Stomach smooth muscle (tissue), 2 donors: Measurements from ENCODE around the gene ECE1.

ENCODE experiments used
- H3K27ac ChIP-seq: one replicate; pipeline ENCODE4 v1.7.0; 2013; ENCODE audit warnings: mild to moderate bottlenecking, low read length, inconsistent platforms
- H3K27me3 ChIP-seq, 2 donors: one replicate each; pipeline ENCODE4 v1.7.0; 2013; ENCODE audit warnings: low read length in 2 of 2; ENCODE audit not compliant: insufficient read depth in 2 of 2, control insufficient read depth in 1 of 2
- H3K36me3 ChIP-seq, 2 donors: one replicate each; pipeline ENCODE4 v1.7.0; 2013; ENCODE audit warnings: low read length in 2 of 2; ENCODE audit not compliant: control insufficient read depth in 2 of 2, insufficient read depth in 2 of 2
- H3K4me1 ChIP-seq: one replicate; pipeline ENCODE4 v1.7.0; 2013; ENCODE audit warnings: low read length; ENCODE audit not compliant: control insufficient read depth, insufficient read depth
- H3K4me3 ChIP-seq, 2 donors: one replicate each; pipeline ENCODE4 v1.7.0; 2013; ENCODE audit warnings: low read length in 2 of 2
- H3K9ac ChIP-seq, 2 donors: one replicate each; pipeline ENCODE4 v1.7.0; 2013; ENCODE audit warnings: low read length in 2 of 2, mild to moderate bottlenecking in 1 of 2
- H3K9me3 ChIP-seq, 2 donors: one replicate each; pipeline ENCODE4 v1.7.0; 2013; ENCODE audit warnings: low read length in 2 of 2; ENCODE audit not compliant: control insufficient read depth in 2 of 2
- donor health status: healthy.
- donor health status: Pancreatic carcinoma.

ECE1 gene

DNA sequence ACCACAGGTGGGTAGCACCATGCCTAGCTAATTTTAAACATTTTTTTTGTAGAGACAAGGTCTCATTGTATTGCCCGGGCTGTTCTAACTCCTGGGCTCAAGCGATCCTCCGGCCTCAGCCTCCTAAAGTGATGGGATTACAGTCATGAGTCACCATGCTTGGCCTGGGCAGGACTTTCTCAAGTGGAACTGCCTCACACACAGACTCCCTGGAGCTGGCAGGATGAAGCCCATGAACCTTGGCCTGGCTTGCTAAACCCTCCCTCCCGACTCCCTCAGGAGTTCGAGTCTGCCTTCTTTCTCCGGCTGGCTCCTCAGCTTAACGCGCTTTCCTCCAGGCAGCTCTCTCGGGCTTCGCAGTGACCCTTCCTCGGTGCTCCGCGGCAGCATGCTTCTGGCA lies 7.7 kb upstream of the ECE1 start:
- no peak overlapping the region for H3K9ac ChIP-seq
- H3K9me3 ChIP-seq = no peaks in the 10 kb centered on the region
- H3K27ac ChIP-seq = no peak overlapping the region
- peaks cover 0 to 5% of the 10 kb centered on the region in 2 donors for H3K36me3 ChIP-seq
- peaks cover 60% of the 10 kb centered on the region for H3K4me1 ChIP-seq
- no peaks in the 10 kb centered on the region for H3K27me3 ChIP-seq
- no peak overlapping the region for H3K4me3 ChIP-seq

DNA sequence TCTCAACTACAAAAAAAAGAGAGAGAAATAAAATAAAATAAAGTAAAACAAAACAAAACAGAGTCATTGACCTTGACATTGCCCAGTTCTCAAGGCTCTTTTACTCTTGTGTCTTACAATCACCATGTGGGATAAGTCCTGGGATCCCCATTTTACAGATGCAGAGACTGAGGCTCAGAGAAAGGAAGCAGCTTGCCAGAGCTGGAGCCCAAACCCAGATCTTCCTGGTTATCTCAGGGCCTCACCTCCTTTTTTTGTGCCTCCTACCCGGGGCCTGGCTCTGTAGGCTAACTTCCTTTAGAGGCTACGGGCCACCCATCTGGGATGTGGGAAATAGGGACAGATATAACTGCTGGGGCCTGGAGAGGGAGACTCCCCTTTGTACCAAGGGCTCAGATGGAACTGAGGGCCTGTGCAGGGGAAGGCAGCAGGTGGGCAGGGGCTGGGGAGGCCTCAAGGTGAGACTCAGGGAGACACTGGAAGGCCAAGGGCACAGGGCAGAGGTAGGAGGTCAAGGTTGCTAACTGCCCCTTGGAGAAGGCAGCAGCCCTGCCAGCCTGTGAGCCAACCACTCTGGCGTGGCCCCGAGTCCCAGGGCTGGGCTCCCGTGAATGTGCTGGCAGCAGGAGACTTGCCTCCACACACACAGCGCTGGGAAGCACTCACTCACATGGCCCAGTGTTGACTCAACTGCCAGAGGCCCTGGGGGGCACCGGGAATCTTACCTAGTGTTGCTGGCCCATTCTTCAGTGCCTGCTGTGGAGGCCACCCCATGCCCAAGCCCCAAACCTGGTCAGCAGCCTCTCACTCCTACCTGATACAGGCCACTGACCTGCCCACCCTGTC lies 6.5 kb upstream of the ECE1 start:
- H3K36me3 ChIP-seq = peaks cover 0 to 5% of the 10 kb centered on the region in 2 donors
- H3K27me3 ChIP-seq = no peaks in the 10 kb centered on the region
- H3K9me3 ChIP-seq = no peaks in the 10 kb centered on the region
- no peak overlapping the region for H3K9ac ChIP-seq
- H3K4me1 ChIP-seq = peaks cover 55% of the 10 kb centered on the region
- no peak overlapping the region for H3K4me3 ChIP-seq
- H3K27ac ChIP-seq = no peak overlapping the region

DNA sequence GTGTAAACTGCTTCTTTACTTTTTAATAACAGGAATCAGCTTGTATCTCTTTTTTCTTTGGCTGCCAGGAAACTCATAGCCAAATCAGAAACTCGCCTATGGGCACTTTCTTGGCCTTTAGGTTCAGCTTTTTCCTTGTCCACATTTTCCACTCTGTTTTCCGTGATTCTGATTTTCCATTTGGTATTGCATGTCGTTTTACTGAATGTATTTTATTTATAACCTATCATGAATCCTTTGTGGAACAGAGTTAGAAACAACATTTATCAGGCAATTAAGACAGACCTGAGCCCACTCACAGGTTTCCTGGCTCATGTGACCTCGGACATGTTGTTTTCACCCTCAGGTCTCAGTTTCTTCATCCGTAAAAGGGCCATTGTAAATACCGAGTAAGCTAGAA lies 5.3 kb upstream of the ECE1 start:
- Histone ChIP-seq H3K27me3 (no peaks in the 10 kb centered on the region), H3K9ac (peak overlapping the region in 1 of 2 donors; percentile 42), H3K4me1 (peaks cover 60% of the 10 kb centered on the region), H3K36me3 (peaks cover 0 to 5% of the 10 kb centered on the region in 2 donors), H3K4me3 (no peak overlapping the region), H3K27ac (peak overlapping the region; percentile 24), H3K9me3 (no peaks in the 10 kb centered on the region)

DNA sequence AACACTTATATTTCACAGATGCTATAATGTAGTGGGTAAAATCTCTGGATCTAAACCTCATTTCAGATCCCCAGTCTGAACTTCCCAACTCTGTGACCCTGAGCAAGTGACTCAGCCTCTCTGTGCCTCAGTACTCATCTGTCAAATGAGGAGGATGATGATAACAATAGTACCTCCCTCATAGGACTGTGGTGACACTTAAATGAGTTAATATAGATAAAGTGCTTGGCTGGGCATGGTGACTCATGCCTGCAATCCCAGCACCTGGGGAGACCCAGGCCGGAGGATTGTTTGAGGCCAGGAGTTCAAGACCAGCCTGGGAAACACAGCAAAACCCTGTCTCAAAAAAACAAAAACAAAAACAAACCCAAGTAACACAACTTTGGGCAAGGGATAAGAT lies 4.7 kb upstream of the ECE1 start:
- peak overlapping the region; percentile 6 for H3K27ac ChIP-seq

DNA sequence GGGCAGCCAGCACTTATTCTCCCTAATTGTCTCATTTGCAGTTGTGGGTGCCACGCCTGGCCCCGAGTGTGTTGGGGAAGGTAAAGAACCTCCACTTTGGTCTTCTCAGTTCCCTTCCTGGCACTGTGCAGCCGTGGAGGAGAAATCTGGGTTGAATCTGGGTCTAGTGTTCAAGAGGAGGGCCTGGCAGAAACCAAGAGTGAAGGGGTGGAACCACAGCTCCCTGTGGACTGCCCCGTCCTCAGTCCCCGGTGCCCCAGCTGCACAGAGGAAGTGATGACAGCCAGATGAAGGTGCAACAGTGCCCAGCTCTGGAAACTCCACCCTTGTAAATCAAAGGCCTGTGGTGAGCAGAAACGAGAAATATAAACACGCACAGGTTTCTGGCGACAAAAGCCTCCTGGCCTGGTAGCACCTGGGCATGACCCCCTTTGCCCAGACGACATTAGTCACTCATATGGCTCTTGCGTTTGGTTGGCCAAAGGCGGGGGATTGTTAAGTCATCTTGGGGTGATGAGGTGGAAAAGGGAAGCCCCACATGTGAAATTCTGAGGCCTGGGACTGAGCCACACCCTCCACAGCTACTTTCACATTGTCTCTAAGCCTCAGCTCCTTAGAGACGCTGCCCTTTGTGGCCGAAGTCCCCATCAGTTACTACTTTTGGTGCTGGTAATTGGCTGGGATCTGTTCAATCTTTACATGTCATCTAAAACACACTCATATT lies 4.2 kb upstream of the ECE1 start:
- Histone ChIP-seq H3K36me3 (peaks cover 0 to 5% of the 10 kb centered on the region in 2 donors), H3K27ac (peak overlapping the region; percentile 6), H3K9me3 (no peaks in the 10 kb centered on the region), H3K9ac (no peak overlapping the region), H3K4me1 (peaks cover 59% of the 10 kb centered on the region), H3K27me3 (no peaks in the 10 kb centered on the region), H3K4me3 (no peak overlapping the region)

More for the DNA sequence above, 4.7 kb upstream of the ECE1 start:
- H3K9ac ChIP-seq = no peak overlapping the region
- no peaks in the 10 kb centered on the region for H3K9me3 ChIP-seq
- no peak overlapping the region for H3K4me3 ChIP-seq
- peaks cover 0 to 5% of the 10 kb centered on the region in 2 donors for H3K36me3 ChIP-seq
- peaks cover 58% of the 10 kb centered on the region for H3K4me1 ChIP-seq
- no peaks in the 10 kb centered on the region for H3K27me3 ChIP-seq

DNA sequence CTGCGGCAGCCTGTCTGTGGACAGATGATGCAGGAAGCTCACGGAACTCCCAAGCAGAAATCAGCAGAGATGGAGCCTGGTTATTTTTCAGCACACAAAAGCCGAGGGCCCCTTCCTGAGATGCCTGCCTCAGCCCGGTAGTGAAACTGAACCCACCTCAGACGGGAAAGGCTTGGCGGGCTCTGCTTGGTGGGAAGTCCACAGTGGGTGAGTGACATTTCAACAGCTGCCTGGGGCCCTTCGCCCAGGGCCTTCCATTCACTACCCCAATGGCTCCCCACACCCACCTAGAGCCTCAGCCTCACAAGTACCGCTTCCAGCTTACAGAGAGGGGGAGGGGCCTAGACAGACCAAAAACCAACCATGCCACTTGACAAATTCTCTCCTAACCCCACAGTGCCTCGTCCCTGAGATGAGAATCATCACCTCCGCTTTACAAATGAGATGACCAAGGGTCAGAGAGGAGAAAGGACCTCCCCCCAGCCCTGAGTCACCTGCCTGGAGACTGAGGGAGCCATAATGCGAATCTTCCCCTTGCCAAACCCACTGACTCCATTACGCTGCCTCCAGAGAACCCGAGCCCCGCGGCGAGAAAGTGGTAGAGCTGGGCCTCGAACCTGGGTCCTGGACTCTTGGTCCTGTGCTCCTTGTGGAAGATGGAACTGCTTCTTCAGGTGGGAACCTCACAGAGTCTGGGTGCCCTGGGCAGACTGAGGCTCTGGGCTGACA lies 3.4 kb upstream of the ECE1 start:
- no peak overlapping the region for H3K9ac ChIP-seq
- H3K4me3 ChIP-seq = no peak overlapping the region

DNA sequence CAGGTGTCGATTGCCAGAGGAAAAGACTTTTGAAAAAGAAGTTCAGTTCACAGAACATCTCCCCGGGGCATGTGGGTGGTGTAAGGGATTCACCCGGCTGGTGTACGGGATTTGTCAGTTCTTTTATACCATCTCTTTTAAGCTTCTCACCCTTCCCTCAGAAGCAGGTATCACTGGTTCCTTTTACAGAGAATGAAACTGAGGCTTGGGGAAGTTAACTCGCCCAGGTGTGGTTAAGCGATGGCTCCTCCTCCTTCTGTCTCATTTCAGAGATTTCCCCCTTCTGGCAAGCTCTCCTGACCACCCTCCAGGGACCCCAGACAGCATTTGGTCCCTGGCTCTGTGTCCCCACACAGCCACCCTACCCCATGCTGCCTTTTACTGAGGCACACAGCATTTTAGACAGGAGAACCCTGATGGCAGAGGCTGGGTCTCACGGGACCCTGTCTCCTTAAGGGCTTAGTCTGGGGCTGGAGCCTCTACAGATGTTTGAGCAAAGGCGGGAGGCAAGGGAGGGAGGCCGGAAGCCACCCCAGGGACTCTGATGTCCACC lies 2.8 kb upstream of the ECE1 start:
- no peaks in the 10 kb centered on the region for H3K9me3 ChIP-seq
- H3K9ac ChIP-seq = no peak overlapping the region
- H3K4me3 ChIP-seq = no peak overlapping the region
- H3K36me3 ChIP-seq = peaks cover 0 to under 1% of the 10 kb centered on the region in 2 donors
- H3K27ac ChIP-seq = no peak overlapping the region
- peaks cover 57% of the 10 kb centered on the region for H3K4me1 ChIP-seq
- no peaks in the 10 kb centered on the region for H3K27me3 ChIP-seq

More for the DNA sequence above, 3.4 kb upstream of the ECE1 start:
- Histone ChIP-seq H3K9me3 (no peaks in the 10 kb centered on the region), H3K36me3 (peaks cover 0 to 5% of the 10 kb centered on the region in 2 donors), H3K4me1 (peaks cover 60% of the 10 kb centered on the region), H3K27ac (no peak overlapping the region), H3K27me3 (no peaks in the 10 kb centered on the region)

DNA sequence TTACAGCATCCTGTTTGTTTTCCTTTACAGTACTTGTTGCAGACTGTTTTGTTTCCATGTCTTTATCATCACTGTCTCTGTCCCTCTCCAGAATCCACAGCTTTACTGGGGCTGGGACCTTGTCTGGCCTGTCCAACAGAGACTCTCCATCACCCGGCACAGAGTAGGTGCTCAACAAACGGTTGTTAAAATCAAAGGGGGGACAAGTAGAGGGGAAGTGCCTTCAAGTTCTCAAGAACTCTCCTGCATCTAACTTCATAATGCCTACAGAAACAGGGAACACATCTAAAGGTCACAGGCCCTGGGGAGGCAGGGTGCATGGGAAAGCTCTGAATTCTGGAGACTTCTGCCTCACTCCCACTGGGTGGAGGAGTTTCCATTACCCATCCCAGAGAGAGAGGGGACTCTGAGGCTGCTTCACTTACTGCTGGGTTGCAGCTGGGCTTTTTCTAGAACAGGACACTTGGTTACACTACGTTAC lies 2.3 kb upstream of the ECE1 start:
- Histone ChIP-seq H3K9me3 (no peaks in the 10 kb centered on the region), H3K4me1 (peaks cover 57% of the 10 kb centered on the region), H3K4me3 (no peak overlapping the region), H3K27ac (no peak overlapping the region), H3K36me3 (no peaks in the 10 kb centered on the region), H3K27me3 (no peaks in the 10 kb centered on the region), H3K9ac (no peak overlapping the region)

DNA sequence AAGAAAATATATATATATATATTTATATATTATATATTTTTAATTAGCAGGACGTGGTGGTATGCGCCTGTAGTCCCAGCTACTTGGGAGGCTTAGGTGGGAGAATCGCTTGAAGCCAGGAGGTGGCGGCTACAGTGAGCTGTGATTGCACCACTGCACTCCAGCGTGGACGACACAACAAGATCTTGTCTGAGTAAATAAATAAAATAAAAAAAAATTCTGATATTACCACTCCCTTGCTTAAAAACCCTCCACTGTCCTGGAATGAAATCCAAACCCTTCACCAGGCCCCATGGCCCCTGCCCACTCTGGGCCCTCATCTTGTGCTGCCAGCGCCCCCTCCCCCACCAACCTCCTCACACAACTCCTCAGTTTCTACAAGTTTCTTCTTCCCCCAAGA lies 1.7 kb upstream of the ECE1 start:
- Histone ChIP-seq H3K27ac (no peak overlapping the region), H3K9me3 (no peaks in the 10 kb centered on the region)

DNA sequence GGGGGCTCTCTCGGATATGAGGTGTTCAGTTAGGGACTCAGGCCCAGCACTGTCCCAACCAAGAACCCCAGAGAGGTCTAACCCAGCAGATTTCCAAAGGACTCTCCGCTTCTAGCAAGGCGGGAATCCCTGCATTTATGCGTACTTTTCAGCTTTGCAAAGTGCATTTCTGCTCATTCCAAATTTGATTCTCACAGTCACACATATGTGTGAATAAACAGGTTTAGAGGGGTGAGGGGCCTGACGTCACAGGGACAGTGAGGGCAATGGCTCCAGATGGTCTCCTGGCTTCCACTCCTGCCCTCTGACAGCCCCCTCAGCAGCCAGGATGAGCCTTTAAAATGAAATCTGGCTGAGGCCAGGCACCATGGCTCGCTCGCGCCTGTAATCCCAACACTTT lies 921 bp upstream of the ECE1 start:
- no peaks in the 10 kb centered on the region for H3K9me3 ChIP-seq
- H3K27me3 ChIP-seq = no peaks in the 10 kb centered on the region
- H3K27ac ChIP-seq = no peak overlapping the region
- H3K9ac ChIP-seq = no peak overlapping the region
- H3K4me1 ChIP-seq = peaks cover 50% of the 10 kb centered on the region
- H3K4me3 ChIP-seq = no peak overlapping the region
- H3K36me3 ChIP-seq = no peaks in the 10 kb centered on the region

More for the DNA sequence above, 1.7 kb upstream of the ECE1 start:
- H3K4me3 ChIP-seq = no peak overlapping the region
- peaks cover 57% of the 10 kb centered on the region for H3K4me1 ChIP-seq
- no peak overlapping the region for H3K9ac ChIP-seq
- no peaks in the 10 kb centered on the region for H3K27me3 ChIP-seq
- no peaks in the 10 kb centered on the region for H3K36me3 ChIP-seq
